DMS79 treated with DMSO at 0.1 percent for 48 hours (cell line): ENCODE results near the gene NDRG4.
A peak's percentile ranks its signal among the peaks of the same experiment; 100 is the strongest.

ENCODE experiments used
- DNase-seq: peaks from one replicate; lab custom pipeline; 2025; lab: John Stamatoyannopoulos, UW

Gene NDRG4

DNA sequence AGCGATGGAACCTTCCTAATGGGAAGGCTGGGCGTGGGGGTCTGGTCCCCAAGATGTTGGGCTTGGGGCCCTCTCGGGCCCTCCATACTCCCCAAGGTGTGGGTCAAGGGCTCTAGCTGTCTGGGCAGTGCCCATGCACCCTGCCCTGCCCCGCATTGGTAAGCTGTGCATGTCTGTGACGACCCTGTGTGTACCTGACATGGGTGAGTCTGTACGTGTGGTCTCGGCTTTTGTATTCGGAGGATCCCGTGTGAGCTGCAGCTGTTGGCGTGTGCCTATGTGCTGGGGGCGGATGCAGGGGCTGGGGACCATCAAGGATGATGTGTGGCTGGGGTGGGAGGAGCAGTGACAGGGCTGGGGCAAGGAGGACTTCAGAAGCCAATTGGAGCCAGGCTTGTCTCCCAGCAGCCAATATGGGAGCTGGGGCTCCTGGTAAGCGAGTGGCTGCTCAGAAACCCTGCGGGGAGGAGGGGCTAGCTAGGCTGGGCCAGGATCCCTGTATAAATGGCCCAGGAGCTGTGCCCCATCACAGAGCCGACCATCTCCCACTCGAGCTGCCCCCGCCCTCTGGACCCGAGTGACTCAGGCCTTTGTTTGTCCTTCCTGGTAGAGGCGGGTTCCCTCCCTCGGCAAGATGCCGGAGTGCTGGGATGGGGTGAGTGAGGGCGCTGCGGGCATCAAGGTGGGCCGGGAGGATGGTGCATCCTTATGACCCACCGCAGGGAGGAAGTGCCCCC lies at the start of gene NDRG4:
NDRG4 (plus strand) TSS at position 529 of the 737 bp plus-strand sequence; CDS start at position 635, 106 bp downstream.
- peak; percentile 66 for DNase-seq

GRCh38 chr16:58450590-58450989 lies 49.4 kb upstream of the NDRG4 start:
- no peak for DNase-seq

- DNase-seq: no peak
Measured at GRCh38 chr16:58451265-58451689, 48.7 kb upstream of the NDRG4 start.

DNA sequence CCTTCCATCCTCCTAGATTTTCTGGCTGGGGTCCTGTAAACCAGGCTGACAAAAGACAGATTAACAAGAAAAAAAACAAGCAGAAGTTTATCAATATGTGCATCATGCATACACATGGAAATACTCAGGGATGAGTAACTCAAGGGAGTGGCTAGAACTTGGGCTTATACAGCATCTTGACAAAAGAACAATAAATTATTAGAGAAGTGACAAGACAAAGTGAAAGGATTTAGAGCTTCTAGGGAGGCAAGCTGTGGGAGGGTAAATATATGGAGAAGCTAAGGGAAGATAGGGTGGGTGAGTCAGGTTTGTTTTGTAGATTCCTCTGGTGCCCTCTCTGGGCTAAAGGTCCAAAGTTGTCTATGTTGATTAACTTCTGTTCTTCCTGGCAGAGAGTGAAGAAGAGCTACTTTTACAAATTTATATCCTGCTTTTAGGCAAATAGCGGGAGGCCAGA lies 48.0 kb upstream of the NDRG4 start:
- DNase-seq: no peak

GRCh38 chr16:58452640-58453039 lies 47.3 kb upstream of the NDRG4 start:
- DNase-seq: no peak

DNA sequence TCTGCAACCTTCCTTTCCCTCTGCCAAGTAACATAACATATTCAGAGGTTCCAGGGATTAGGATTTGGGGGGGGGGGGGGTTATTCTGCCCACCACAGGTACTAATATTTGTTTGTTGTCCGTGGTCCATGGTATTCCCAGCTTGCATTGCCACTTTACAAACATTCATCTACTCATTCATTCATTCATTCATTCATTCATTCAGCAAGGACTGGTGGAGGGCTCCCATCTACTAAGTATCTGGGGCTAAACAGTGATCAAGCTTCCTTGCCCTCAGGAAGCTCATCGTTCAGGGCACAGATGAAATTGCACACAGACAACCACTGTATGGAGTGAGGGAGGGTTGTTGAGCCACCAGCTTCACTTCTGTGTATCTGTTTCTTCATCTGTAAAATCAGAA lies 45.8 kb upstream of the NDRG4 start:
- no peak for DNase-seq

DNA sequence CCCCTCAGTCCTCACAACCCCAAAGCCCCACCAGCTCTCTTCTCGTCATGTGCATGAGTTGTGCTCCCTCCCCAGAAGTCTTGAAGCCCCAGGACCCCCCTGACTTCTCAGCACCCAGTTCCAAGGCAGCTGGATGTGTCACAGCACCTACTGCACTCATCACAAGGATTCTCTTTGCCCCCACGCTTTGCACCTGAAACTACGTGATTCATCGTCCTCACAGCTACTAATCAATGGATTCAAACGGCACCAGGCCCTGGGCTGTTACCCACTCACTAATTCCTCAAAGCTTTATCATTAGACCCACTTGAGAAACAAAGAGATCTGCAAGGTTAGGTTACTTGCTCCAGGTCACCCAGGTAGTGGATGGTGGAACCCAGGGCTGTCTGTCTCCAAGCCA lies 45.1 kb upstream of the NDRG4 start:
- no peak for DNase-seq

- DNase-seq: no peak
Measured at GRCh38 chr16:58455750-58456149, 44.2 kb upstream of the NDRG4 start.

DNA sequence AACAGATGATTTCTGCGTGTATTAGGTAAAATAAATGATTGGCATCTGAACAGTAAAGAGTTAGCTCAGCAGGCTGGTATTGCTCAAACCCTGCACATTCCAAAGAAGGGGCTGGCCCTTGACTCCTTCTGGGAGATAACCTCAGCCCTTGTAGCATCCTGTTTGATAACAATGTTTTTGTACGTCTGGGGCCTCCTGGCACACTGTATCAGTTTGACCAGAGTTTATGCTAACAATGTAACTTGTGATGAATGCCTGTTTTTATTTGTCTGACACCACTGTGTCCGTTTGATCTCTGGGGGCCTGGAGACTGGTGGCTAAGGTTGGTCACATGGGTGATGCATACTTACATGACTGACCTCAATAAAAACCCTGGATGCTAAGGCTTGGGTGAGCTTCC lies 43.8 kb upstream of the NDRG4 start:
- DNase-seq: no peak

- no peak for DNase-seq
Measured at GRCh38 chr16:58458606-58459343, 41.2 kb upstream of the NDRG4 start.

DNA sequence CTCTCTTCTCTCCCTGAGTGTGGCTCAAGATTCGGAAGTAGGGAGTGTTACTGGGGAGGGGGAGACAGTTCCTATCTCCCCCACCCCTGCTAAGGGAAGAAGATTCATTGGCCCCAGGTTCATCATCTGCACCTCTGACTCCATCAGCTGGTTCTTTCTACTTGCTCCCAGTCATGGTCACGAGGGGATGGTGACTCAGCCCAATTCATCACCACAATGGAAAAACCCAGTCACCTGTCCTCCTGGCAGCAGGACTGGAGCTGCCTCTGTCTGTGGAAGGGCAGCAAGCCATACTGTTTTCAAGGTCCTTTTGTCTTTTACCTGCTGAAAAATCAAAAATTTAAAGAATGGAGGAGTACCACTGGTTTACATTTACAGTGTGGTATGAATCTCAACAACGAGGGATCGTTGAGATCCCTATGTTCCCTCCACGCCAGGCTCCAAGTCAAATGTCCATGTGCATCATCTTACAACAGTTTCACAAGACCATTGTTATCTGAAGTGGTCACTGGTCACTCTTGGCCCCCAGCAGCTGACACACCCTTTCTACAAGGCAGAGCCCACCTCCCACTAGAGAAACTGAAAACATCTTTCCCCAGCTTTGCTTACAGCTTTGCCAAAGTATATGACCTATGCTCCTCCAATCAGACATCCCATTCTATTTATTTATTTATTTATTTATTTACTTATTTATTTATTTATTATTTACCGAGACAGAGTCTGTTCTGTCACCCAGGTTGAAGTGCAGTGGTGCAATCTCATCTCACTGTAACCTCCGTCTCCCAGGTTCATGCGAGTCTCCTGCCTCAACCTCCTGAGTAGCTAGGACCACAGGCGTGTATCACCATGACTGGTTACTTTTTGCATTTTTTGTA lies 40.4 kb upstream of the NDRG4 start:
- DNase-seq: no peak

- DNase-seq: no peak
Measured at GRCh38 chr16:58460219-58460610, 39.7 kb upstream of the NDRG4 start.

DNA sequence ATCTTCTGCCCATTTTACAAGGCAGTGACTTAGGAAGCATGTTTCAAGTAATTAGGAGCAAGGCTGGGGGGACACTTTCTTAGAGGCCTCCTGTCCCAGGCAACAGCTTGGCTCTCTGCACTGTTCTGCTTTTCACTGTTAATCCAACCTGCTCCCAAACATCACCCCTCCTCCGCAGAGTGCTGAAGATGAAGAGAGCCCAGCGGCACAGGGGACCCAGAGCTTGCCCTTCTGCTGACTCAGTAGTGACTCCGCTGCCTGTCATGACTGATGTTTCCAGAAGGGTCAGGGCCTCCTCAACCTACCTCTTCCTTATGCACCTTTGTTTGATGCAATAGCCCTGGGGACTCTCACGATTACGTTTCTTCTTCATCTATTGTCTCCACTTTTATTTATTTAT lies 38.9 kb upstream of the NDRG4 start:
- no peak for DNase-seq

- no peak for DNase-seq
Measured at GRCh38 chr16:58461640-58462039, 38.3 kb upstream of the NDRG4 start.

DNA sequence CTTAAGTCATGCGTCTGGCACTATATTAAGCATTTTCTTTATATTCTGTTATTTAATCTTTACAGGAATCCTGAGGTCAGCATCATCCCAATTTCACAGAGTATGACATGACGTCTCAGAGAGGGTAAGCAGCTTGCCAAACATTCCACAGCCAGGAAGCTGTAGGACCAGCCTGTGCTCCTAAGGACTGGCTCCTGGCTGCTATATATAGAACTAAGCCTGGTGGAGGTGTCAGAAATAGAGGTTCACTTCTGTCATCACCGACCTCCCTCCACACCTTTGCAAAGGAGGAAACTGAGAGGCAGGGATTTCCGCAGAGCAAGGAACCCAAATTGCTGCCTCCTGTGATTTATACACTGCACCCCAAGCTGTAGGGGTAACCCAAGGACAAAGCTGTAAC lies 37.9 kb upstream of the NDRG4 start:
- DNase-seq: no peak

DNA sequence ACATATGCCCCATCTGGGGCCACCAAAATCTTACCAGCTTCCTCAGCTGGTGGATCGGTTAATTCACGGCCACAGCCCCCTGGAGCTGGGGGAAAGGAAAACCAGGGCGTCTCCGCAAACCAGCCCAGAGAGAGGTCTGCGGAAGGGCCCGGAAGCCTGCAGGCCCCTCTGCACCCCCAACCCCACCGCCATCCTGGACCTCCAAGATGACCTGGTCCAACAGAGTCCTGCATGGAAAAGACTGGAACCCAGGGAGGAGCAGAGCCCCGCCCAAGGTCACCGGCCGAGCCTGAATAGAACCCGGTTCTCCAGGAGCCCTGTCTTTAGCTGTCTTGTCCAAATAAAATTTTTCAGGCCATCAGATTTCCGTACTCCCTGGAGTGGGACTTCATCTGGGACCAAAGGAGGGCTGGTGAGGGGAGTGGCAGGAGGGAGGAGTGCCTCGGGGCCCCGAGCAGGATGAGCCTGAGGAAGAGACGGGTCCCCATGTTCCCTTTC lies 37.4 kb upstream of the NDRG4 start:
- no peak for DNase-seq

DNA sequence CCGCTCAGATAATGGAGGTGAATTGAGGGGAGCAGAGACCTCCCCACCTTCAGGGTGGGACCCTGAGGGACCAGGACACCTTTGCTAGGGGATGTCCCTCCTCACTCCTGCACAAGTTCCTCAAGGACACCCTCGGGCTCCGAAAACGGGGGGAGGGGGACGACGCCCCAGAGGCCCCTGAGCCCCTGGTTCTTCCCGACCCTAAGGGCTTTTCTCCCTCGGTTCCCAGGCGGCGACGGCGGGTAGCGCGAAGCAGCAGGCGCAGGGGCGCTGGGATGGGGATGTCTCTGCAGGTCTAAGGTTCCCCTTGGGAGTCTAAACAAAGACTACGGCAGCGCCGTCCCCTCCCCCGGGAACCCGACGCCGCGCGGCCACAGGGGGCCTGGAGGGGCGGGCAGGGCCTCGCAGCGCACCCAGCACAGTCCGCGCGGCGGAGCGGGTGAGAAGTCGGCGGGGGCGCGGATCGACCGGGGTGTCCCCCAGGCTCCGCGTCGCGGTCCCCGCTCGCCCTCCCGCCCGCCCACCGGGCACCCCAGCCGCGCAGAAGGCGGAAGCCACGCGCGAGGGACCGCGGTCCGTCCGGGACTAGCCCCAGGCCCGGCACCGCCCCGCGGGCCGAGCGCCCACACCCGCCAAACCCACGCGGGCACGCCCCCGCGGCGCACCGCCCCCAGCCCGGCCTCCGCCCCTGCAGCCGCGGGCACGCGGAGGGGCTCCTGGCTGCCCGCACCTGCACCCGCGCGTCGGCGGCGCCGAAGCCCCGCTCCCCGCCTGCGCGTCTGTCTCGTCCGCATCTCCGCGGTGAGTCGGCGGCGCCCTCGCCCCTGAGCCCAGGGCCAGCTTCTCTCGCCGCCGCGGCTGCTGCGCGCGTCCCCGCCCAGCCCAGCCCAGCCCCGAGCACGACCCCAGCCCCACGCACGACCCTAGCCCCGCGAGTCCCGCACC lies 36.7 kb upstream of the NDRG4 start:
- no peak for DNase-seq

DNA sequence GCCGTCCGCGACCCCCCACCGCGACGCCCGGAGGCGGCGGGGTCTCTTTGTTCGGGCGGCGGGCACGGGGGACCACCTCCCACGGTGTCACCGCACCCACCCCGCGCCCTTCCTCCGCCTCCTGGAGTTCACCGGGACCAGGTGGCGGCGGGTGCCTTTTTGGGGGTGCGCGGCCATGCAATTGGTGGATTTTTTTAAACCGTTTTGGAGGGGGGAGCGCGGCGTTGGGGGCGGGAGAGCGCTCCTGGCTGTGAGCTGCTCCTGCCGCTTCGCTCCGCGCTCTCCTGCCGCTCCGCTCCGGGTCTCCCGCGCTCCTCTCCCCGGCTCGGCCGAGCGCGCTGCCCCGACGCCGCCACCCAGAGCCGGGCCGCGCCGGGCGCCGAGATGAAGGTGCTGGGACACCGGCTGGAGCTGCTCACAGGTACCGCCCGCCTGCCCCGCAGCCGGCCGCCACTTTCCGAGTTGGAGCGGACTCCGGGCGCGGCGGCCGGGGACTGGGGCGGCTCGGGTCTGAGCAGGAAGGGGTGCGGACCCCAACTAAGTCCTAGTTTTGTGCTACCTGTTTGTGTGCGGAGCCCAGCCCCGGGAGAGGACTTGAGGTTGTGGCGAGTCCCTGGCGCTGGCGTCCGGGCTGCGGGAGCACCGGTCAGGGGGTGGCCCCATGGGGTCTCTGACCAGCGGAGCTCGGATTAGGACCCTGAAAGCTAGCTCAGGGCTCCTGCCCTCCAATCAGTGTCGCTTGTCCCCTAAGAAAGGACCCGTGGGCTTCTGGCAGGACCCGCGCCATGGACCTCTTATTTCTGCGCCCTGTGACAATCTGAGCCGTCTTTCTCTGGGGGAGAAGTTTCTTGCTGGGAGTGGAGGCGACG lies 35.7 kb upstream of the NDRG4 start:
- DNase-seq: peak; percentile 3

DNA sequence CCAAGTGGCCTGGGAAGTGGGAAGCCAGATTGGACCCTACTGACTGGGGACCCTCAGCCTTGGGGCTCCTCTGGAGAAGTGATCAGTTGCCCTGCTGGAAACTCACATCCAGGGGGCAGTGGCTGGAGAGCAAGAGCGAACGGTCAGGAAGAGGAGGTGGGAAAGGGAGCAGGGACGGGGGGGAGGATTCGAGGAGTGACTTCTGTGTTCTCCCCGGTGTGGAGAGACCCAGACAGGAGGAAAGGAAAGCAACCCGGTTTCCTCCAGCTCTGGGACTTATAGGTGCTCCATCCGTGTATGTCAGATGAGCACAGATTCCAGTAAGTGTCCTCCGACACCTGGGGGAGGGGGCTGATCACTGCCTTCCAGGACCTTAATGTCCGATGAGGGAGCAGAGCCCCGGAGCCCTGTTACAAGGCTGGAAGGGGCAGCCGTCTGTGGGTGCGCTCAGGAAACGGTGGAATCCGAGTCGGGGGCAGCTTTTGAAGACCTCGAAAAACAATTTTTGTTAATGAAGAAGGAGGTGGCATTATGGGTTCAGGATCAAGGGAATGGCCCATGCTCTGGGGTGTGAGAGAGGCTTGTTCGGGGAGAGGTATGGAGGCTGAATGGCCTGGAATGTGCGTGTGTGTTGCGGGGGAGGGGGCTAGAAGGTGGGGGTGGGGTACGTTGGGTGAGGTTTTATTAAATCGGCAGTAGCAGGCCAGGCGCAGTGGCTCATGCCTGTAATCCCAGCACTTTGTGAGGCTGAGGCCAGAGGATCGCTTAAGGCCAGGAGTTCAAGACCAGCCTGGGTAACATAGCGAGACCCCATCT lies 34.8 kb upstream of the NDRG4 start:
- no peak for DNase-seq
